Loucy (cell line): ENCODE data around the gene TUBA3E.
"Not testable (repeated sequence)": the region's sequence is repeated elsewhere in the genome, so short reads cannot be mapped to it uniquely, and the experiment has no call there.

Experiments
- EZH2phosphoT487 ChIP-seq: fragments of 200-600 bp; IDR thresholded peaks from 2 replicates; pipeline ENCODE4 v1.6.1; 2018; ENCODE audit warnings: antibody characterized with exemption, mild to moderate bottlenecking, moderate library complexity, borderline replicate concordance
- TF ChIP-seq, protein P1 (sequence below): fragments of 200-600 bp; sonication (generic); conservative IDR thresholded peaks from 2 replicates; pipeline ENCODE4 v1.5.1; 2014; ENCODE audit warnings: mild to moderate bottlenecking, antibody characterized with exemption, low read length

DNA sequence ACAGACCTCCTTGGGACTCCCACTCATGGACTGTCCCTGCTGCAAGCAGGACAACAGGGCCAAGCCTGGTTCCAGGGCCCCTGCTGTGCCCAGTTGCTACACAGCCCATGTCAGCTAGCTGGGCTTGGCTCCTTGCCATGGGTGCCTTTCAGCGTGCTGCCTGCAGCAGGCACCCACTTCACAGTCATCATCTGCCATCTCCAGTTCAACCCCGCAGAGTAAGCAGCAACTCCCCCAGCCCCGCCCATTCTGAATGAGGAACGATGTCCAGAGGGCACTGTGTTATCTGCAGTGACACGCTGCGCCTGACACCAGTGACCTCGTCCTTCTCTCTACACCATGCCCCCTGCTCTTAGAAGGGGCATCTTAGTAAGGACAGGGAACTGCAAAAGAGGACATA, 4.3 kb upstream of the TUBA3E start:
- TF ChIP-seq, protein P1, sequence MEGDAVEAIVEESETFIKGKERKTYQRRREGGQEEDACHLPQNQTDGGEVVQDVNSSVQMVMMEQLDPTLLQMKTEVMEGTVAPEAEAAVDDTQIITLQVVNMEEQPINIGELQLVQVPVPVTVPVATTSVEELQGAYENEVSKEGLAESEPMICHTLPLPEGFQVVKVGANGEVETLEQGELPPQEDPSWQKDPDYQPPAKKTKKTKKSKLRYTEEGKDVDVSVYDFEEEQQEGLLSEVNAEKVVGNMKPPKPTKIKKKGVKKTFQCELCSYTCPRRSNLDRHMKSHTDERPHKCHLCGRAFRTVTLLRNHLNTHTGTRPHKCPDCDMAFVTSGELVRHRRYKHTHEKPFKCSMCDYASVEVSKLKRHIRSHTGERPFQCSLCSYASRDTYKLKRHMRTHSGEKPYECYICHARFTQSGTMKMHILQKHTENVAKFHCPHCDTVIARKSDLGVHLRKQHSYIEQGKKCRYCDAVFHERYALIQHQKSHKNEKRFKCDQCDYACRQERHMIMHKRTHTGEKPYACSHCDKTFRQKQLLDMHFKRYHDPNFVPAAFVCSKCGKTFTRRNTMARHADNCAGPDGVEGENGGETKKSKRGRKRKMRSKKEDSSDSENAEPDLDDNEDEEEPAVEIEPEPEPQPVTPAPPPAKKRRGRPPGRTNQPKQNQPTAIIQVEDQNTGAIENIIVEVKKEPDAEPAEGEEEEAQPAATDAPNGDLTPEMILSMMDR = not testable (repeated sequence)
- not testable (repeated sequence) for TF ChIP-seq EZH2phosphoT487
